HG03571 (cell line): ENCODE results near the gene GJC1.

Experiments
- ATAC-seq: cut with Tn5 transposase; IDR thresholded peaks from one replicate; pipeline ENCODE4 v1.9.1; 2021; ENCODE audit not compliant: unreplicated experiment

Gene GJC1

GRCh38 chr17:44829523-44830358 is at the start of gene GJC1:
GJC1 (minus strand) TSS chr17:44830287; CDS start chr17:44805817, 24,470 bp downstream.
- ATAC-seq, result no peak

GRCh38 chr17:44879376-44879775 is 49.3 kb upstream of the GJC1 start:
- ATAC-seq, result no peak

GRCh38 chr17:44878627-44879221 is 48.6 kb upstream of the GJC1 start:
- ATAC-seq, result no peak

- no peak for ATAC-seq
Observed at GRCh38 chr17:44877121-44877520, 47.0 kb upstream of the GJC1 start.

- no peak for ATAC-seq
Observed at GRCh38 chr17:44875761-44876160, 45.7 kb upstream of the GJC1 start.

GRCh38 chr17:44872131-44872768 is 42.2 kb upstream of the GJC1 start:
- ATAC-seq, result no peak

GRCh38 chr17:44871556-44871955 is 41.5 kb upstream of the GJC1 start:
- no peak for ATAC-seq

GRCh38 chr17:44867841-44868240 is 37.8 kb upstream of the GJC1 start:
- ATAC-seq, result no peak

GRCh38 chr17:44865931-44866330 is 35.8 kb upstream of the GJC1 start:
- ATAC-seq, result no peak

- ATAC-seq, result no peak
Observed at GRCh38 chr17:44865231-44865660, 35.2 kb upstream of the GJC1 start.

GRCh38 chr17:44864831-44865230 is 34.7 kb upstream of the GJC1 start:
- ATAC-seq, result no peak

GRCh38 chr17:44863061-44863918 is 33.2 kb upstream of the GJC1 start:
- ATAC-seq, result no peak

GRCh38 chr17:44862278-44862914 is 32.3 kb upstream of the GJC1 start:
- no peak for ATAC-seq

GRCh38 chr17:44859701-44860100 is 29.6 kb upstream of the GJC1 start:
- no peak for ATAC-seq

- ATAC-seq, result no peak
Observed at GRCh38 chr17:44854192-44854591, 24.1 kb upstream of the GJC1 start.

- no peak for ATAC-seq
Observed at GRCh38 chr17:44850612-44851011, 20.5 kb upstream of the GJC1 start.

GRCh38 chr17:44850025-44850424 is 19.9 kb upstream of the GJC1 start:
- ATAC-seq, result no peak

- no peak for ATAC-seq
Observed at GRCh38 chr17:44848961-44849489, 18.9 kb upstream of the GJC1 start.

- ATAC-seq, result no peak
Observed at GRCh38 chr17:44848257-44848795, 18.2 kb upstream of the GJC1 start.

- no peak for ATAC-seq
Observed at GRCh38 chr17:44847586-44847985, 17.5 kb upstream of the GJC1 start, which contains the start of gene HIGD1B. HIGD1B (plus strand) TSS chr17:44847883; CDS start chr17:44848153, 270 bp downstream.
